Duodenal mucosa (tissue), 2 donors: ENCODE results near the gene C2CD2.

ENCODE experiments used
- H3K27ac ChIP-seq: one replicate; pipeline ENCODE4 v1.7.0; 2013; ENCODE audit warnings: low read depth, low read length
- H3K27me3 ChIP-seq, 2 donors: one replicate each; pipeline ENCODE4 v1.7.0; 2013; ENCODE audit warnings: low read length in 2 of 2, control low read depth in 1 of 2; ENCODE audit not compliant: insufficient read depth in 2 of 2, control insufficient read depth in 1 of 2
- H3K36me3 ChIP-seq, 2 donors: one replicate each; pipeline ENCODE4 v1.7.0; 2013; ENCODE audit warnings: low read length in 2 of 2, control low read depth in 1 of 2; ENCODE audit not compliant: insufficient read depth in 2 of 2, control insufficient read depth in 1 of 2
- H3K4me1 ChIP-seq, 2 donors: one replicate each; pipeline ENCODE4 v1.7.0; 2013; ENCODE audit warnings: low read length in 2 of 2, control low read depth in 1 of 2; ENCODE audit not compliant: insufficient read depth in 2 of 2, control insufficient read depth in 1 of 2
- H3K4me3 ChIP-seq, 2 donors: one replicate each; pipeline ENCODE4 v1.7.0; 2013; ENCODE audit warnings: low read length in 2 of 2, low read depth in 1 of 2
- H3K9ac ChIP-seq, 2 donors: one replicate each; pipeline ENCODE4 v1.7.0; 2013; ENCODE audit warnings: low read length in 2 of 2, low read depth in 1 of 2
- H3K9me3 ChIP-seq, 2 donors: one replicate each; pipeline ENCODE4 v1.7.0; 2013; ENCODE audit warnings: low read length in 2 of 2, control low read depth in 1 of 2; ENCODE audit not compliant: control insufficient read depth in 1 of 2

C2CD2 gene

GRCh38 chr21:41839387-41840000 is 114.3 kb downstream of the C2CD2 start:
- Histone ChIP-seq H3K4me1 (no peaks in the 10 kb centered on the region), H3K4me3 (no peak overlapping the region), H3K36me3 (peaks cover 0 to 38% of the 10 kb centered on the region in 2 donors), H3K9ac (no peak overlapping the region), H3K27me3 (no peaks in the 10 kb centered on the region), H3K9me3 (peaks cover 0 to 7% of the 10 kb centered on the region in 2 donors), H3K27ac (no peak overlapping the region)

- Histone ChIP-seq H3K27ac (no peak overlapping the region), H3K4me3 (no peak overlapping the region), H3K9ac (no peak overlapping the region), H3K4me1 (no peaks in the 10 kb centered on the region), H3K9me3 (peaks cover 0 to 7% of the 10 kb centered on the region in 2 donors), H3K27me3 (no peaks in the 10 kb centered on the region), H3K36me3 (peaks cover 0 to 47% of the 10 kb centered on the region in 2 donors)
Measured at GRCh38 chr21:41837756-41838297, 116.0 kb downstream of the C2CD2 start.

- Histone ChIP-seq H3K9ac (no peak overlapping the region), H3K36me3 (peaks cover 0 to 47% of the 10 kb centered on the region in 2 donors), H3K27ac (no peak overlapping the region), H3K9me3 (peaks cover 0 to 6% of the 10 kb centered on the region in 2 donors), H3K4me1 (peaks cover 0 to 3% of the 10 kb centered on the region in 2 donors), H3K27me3 (no peaks in the 10 kb centered on the region), H3K4me3 (no peak overlapping the region)
Measured at GRCh38 chr21:41836166-41837015, 117.4 kb downstream of the C2CD2 start.

- H3K27me3 ChIP-seq, result no peaks in the 10 kb centered on the region
- H3K27ac ChIP-seq, result no peak overlapping the region
- H3K36me3 ChIP-seq, result peaks cover 0 to 47% of the 10 kb centered on the region in 2 donors
- no peak overlapping the region for H3K4me3 ChIP-seq
- no peak overlapping the region for H3K9ac ChIP-seq
- H3K9me3 ChIP-seq, result no peaks in the 10 kb centered on the region
- peaks cover 0 to 3% of the 10 kb centered on the region in 2 donors for H3K4me1 ChIP-seq
Measured at GRCh38 chr21:41835711-41836154, 118.1 kb downstream of the C2CD2 start.
